ENCODE data around the gene LRR1.
A peak's percentile ranks its signal among the peaks of the same experiment; 100 is the strongest.
"Not testable (repeated sequence)": the region's sequence is repeated elsewhere in the genome, so short reads cannot be mapped to it uniquely, and the experiment has no call there.

Gene LRR1

DNA sequence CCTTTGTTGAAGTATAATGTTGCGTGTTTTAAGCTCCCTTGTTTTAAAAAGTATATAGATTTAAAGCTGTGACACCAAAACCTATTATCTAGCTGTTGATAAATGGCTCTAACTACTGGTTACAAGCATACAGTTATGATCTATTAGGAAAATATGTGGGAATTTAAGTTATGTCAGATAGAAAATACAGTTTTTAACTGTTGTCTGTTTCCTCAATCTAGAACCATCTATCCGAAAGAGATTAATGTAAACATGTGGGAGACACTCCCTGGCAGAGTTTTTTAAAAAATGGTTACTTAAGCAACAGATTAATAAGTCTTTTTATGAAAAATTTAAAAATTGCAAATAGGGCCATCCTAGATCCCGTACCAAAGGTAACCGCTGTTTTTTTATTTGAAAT lies 13.5 kb downstream of the LRR1 start:
- no peak for DNase-seq (ENCODE audit: low read depth)
- no peak overlapping the region for H3K4me3 ChIP-seq (ENCODE audit: low read depth, low read length)
- TF ChIP-seq, protein P1, sequence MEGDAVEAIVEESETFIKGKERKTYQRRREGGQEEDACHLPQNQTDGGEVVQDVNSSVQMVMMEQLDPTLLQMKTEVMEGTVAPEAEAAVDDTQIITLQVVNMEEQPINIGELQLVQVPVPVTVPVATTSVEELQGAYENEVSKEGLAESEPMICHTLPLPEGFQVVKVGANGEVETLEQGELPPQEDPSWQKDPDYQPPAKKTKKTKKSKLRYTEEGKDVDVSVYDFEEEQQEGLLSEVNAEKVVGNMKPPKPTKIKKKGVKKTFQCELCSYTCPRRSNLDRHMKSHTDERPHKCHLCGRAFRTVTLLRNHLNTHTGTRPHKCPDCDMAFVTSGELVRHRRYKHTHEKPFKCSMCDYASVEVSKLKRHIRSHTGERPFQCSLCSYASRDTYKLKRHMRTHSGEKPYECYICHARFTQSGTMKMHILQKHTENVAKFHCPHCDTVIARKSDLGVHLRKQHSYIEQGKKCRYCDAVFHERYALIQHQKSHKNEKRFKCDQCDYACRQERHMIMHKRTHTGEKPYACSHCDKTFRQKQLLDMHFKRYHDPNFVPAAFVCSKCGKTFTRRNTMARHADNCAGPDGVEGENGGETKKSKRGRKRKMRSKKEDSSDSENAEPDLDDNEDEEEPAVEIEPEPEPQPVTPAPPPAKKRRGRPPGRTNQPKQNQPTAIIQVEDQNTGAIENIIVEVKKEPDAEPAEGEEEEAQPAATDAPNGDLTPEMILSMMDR (conservative IDR thresholded peaks at IDR 0.05; ENCODE audit: low read depth, low read length) = no peak

DNA sequence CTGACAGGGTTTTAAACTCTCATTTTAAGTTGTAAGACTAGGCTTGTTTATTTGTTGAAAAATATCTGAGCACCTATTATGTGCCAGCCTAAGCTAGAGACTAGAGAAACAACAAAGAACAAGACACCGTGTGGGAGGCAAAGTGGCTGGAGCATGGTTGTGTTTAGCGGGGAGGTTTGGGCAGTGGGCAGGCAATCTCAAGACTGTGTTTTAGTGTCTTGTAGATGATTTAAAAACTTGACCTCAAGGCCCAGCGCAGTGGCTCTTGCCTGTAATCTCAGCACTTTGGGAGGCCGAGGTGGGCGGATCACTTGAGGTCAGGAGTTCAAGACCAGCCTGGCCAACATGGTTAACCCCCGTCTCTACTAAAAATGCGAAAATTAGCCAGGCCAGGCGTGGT lies 13.9 kb downstream of the LRR1 start:
- H3K4me3 ChIP-seq (ENCODE audit: low read depth, low read length) = no peak overlapping the region
- TF ChIP-seq, protein P1 (conservative IDR thresholded peaks at IDR 0.05; ENCODE audit: low read depth, low read length) = no peak
- DNase-seq (ENCODE audit: low read depth) = no peak

DNA sequence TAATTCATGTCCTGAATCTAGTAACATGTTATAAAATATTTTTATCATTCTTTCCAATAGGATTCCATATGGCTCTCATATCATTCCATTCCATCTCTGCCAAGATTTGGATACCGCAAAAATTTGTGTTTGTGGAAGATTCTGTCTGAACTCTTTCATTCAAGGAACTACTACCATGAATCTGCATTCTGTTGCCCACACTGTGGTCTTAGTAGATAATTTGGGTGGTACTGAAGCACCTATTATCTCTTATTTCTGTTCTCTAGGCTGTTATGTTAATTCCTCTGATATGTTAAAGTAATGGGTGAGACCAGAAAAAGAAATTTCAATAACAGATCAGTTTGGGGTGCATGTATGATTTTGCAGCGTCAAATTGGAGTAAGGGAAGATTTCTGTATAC lies 15.5 kb downstream of the LRR1 start:
- TF ChIP-seq, protein P1 (conservative IDR thresholded peaks at IDR 0.05; ENCODE audit: low read depth, low read length) = no peak
- H3K4me3 ChIP-seq (ENCODE audit: low read depth, low read length) = no peak overlapping the region
- DNase-seq (ENCODE audit: low read depth) = no peak

DNA sequence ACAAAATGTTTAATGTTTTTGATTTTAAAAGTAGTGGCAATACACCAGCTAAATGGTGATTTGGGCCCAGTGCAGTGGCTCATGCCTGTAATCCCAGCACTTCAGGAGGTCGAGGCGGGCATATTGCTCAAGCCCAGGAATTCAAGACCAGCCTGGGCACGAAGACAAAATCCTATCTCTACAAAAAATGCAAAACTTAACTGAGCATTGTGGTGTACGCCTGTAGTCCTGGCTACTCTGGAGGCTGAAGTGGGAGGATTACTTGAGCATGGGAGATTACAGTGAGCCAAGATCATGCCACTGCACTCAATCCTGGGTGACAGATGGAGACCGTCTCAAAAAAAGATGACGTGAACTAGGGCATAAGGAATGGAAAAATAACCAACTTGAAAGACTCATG lies 17.0 kb downstream of the LRR1 start:
- TF ChIP-seq, protein P1 (conservative IDR thresholded peaks at IDR 0.05; ENCODE audit: low read depth, low read length) = no peak
- no peak for DNase-seq (ENCODE audit: low read depth)
- H3K4me3 ChIP-seq (ENCODE audit: low read depth, low read length) = no peak overlapping the region

GRCh38 chr14:49617852-49618519 lies 19.2 kb downstream of the LRR1 start:
- H3K4me3 ChIP-seq (ENCODE audit: low read depth, low read length) = no peak overlapping the region
- TF ChIP-seq, protein P1 (conservative IDR thresholded peaks at IDR 0.05; ENCODE audit: low read depth, low read length) = no peak
- DNase-seq (ENCODE audit: low read depth) = no peak

DNA sequence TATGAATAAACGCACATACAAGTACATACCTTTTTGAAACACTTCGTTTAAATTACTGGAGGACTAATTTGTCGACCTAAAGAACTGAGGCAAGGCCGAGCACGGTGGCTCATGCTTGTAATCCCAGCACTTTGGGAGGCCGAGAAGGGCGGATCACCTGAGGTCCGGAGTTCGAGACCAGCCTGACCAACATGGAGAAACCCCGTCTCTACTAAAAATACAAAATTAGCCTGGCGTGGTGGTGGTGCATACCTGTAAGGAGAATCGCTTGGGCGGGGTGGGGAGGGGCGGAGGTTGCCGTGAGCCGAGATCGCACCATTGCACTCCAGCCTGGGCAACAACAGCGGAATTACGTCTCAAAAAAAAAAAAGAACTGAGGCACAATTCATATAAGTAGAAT lies 20.5 kb downstream of the LRR1 start:
- H3K4me3 ChIP-seq (ENCODE audit: low read depth, low read length) = peak overlapping the region; percentile 94
- DNase-seq (ENCODE audit: low read depth) = not testable (repeated sequence)

- no peak for DNase-seq (ENCODE audit: low read depth)
- H3K4me3 ChIP-seq (ENCODE audit: low read depth, low read length) = peak overlapping the region; percentile 94
- TF ChIP-seq, protein P1 (conservative IDR thresholded peaks at IDR 0.05; ENCODE audit: low read depth, low read length) = no peak
Observed at GRCh38 chr14:49619730-49620129, 21.0 kb downstream of the LRR1 start.

Measured in choroid plexus epithelial cell (primary cell).